NCI-H748 treated with DMSO at 0.1 percent for 48 hours (cell line): ENCODE results near the gene C1orf159.
A peak's percentile ranks its signal among the peaks of the same experiment; 100 is the strongest.
"Not testable (repeated sequence)": the region's sequence is repeated elsewhere in the genome, so short reads cannot be mapped to it uniquely, and the experiment has no call there.

Experiments used
- DNase-seq: peaks from one replicate; lab custom pipeline; 2025; lab: John Stamatoyannopoulos, UW

Gene C1orf159

GRCh38 chr1:1067284-1067859 is 48.5 kb downstream of the C1orf159 start:
- DNase-seq: no peak

GRCh38 chr1:1066403-1067283 is 49.2 kb downstream of the C1orf159 start:
- DNase-seq: no peak

GRCh38 chr1:1065940-1066304 is 50.0 kb downstream of the C1orf159 start:
- DNase-seq: not testable (repeated sequence)

GRCh38 chr1:1065265-1065939 is 50.5 kb downstream of the C1orf159 start:
- DNase-seq: no peak

- peak; percentile 11 for DNase-seq
Measured at GRCh38 chr1:1063945-1064831, 51.7 kb downstream of the C1orf159 start.

- no peak for DNase-seq
Measured at GRCh38 chr1:1063261-1063944, 52.5 kb downstream of the C1orf159 start.

- no peak for DNase-seq
Measured at GRCh38 chr1:1062348-1063163, 53.3 kb downstream of the C1orf159 start.

- no peak for DNase-seq
Measured at GRCh38 chr1:1061682-1062345, 54.1 kb downstream of the C1orf159 start.

- DNase-seq: no peak
Measured at GRCh38 chr1:1060281-1061000, 55.4 kb downstream of the C1orf159 start.

- DNase-seq: peak; percentile 11
Measured at GRCh38 chr1:1059494-1060280, 56.2 kb downstream of the C1orf159 start.

- peak; percentile 11 for DNase-seq
Measured at GRCh38 chr1:1058921-1059493, 56.9 kb downstream of the C1orf159 start.

GRCh38 chr1:1058088-1058905 is 57.6 kb downstream of the C1orf159 start:
- DNase-seq: no peak

GRCh38 chr1:1057769-1058087 is 58.2 kb downstream of the C1orf159 start:
- DNase-seq: not testable (repeated sequence)

GRCh38 chr1:1055841-1056736 is 59.8 kb downstream of the C1orf159 start:
- no peak for DNase-seq

GRCh38 chr1:1054971-1055370 is 60.9 kb downstream of the C1orf159 start:
- no peak for DNase-seq

GRCh38 chr1:1054099-1054700 is 61.7 kb downstream of the C1orf159 start:
- no peak for DNase-seq
